Ovary (tissue), 3 donors: Measurements from ENCODE around the gene WDR93.

Experiments
- CTCF ChIP-seq, 3 donors: fragments of 450-650 bp in 2 of 3; fragments of 200-600 bp in 1 of 3; IDR thresholded peaks; one replicate each; pipeline versions ENCODE4 v1.5.1 to v1.8.0; 2016 to 2022; ENCODE audit warnings: antibody characterized with exemption in 3 of 3, mild to moderate bottlenecking in 1 of 3
- EP300 ChIP-seq: sonication (generic); formaldehyde crosslinking; IDR thresholded peaks from one replicate; pipeline ENCODE4 v1.6.1; 2017; ENCODE audit warnings: antibody characterized with exemption
- donor health status: DM: no; HTN: no; CAD: no.

GRCh38 chr15:89766357-89767311 lies 76.0 kb downstream of the WDR93 start:
- TF ChIP-seq CTCF (IDR thresholded peaks at IDR 0.05) (no peak), EP300 (no peak)
